GM23248 (cell line): Measurements from ENCODE around the gene METTL9.

Experiments used
- EZH2 ChIP-seq: fragments of 200-600 bp; sonication (generic); IDR thresholded peaks from 2 replicates; pipeline ENCODE4 v1.6.1; 2018; ENCODE audit warnings: antibody characterized with exemption, mild to moderate bottlenecking; ENCODE audit not compliant: insufficient read depth, poor library complexity, severe bottlenecking
- EZH2phosphoT487 ChIP-seq: fragments of 200-600 bp; sonication (generic); IDR thresholded peaks from 2 replicates; pipeline ENCODE4 v1.6.1; 2018; ENCODE audit warnings: antibody characterized with exemption, moderate library complexity, mild to moderate bottlenecking, low read depth; ENCODE audit not compliant: insufficient read depth

DNA sequence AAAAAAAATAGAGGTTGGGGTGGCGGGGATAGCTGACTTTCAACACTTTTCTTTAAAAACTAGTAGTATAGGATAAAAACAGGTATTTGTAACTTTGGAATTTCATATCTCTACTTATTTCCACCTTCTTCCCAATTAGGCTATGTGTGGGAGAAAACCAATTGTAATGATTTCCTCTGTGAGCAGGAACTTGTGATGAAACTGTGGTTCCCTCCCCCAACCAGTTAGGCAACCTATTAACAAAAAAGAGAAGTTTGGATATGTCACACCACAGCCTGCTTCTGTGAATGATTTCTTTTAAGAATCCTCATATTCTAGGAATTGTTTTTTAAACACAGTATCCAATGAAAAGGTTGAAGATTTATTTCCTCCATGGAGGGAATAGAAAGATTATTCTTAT lies 51.1 kb downstream of the METTL9 start:
- TF ChIP-seq EZH2 (no peak), EZH2phosphoT487 (no peak)
